OCI-LY7 (cell line): ENCODE data around the gene SLC49A4.
A peak's percentile ranks its signal among the peaks of the same experiment; 100 is the strongest.

ENCODE experiments used
- CTCF ChIP-seq: fragments of 200-600 bp; sonication (generic); conservative IDR thresholded peaks from 2 replicates; pipeline ENCODE4 v1.5.1; 2014; ENCODE audit warnings: mild to moderate bottlenecking, antibody characterized with exemption, low read length, moderate library complexity, mixed read lengths
- EZH2phosphoT487 ChIP-seq: fragments of 200-600 bp; sonication (generic); IDR thresholded peaks from 2 replicates; pipeline ENCODE4 v1.6.1; 2018; ENCODE audit warnings: low read depth, borderline replicate concordance, mild to moderate bottlenecking, mixed run types, antibody characterized with exemption, low read length, moderate library complexity, mixed read lengths

GRCh38 chr3:122858373-122858772, 63.5 kb downstream of the SLC49A4 start:
- peak; percentile 77 for TF ChIP-seq CTCF
- TF ChIP-seq EZH2phosphoT487: no peak
